Choroid plexus epithelial cell (primary cell): Measurements from ENCODE around the gene REPIN1.

ENCODE experiments used
- DNase-seq: peaks from one replicate; pipeline ENCODE4 v3.0.0-alpha.2; 2010; ENCODE audit warnings: low read depth
- H3K4me3 ChIP-seq: 2 replicates; pipeline ENCODE4 v1.5.1; 2011; ENCODE audit warnings: low read depth, mild to moderate bottlenecking, control low read depth, low read length, moderate library complexity
- TF ChIP-seq, protein P1 (sequence below): conservative IDR thresholded peaks from 2 replicates; pipeline ENCODE4 v1.5.1; 2011; ENCODE audit warnings: low read depth, mild to moderate bottlenecking, control low read depth, inconsistent platforms, low read length, moderate library complexity

The REPIN1 gene

DNA sequence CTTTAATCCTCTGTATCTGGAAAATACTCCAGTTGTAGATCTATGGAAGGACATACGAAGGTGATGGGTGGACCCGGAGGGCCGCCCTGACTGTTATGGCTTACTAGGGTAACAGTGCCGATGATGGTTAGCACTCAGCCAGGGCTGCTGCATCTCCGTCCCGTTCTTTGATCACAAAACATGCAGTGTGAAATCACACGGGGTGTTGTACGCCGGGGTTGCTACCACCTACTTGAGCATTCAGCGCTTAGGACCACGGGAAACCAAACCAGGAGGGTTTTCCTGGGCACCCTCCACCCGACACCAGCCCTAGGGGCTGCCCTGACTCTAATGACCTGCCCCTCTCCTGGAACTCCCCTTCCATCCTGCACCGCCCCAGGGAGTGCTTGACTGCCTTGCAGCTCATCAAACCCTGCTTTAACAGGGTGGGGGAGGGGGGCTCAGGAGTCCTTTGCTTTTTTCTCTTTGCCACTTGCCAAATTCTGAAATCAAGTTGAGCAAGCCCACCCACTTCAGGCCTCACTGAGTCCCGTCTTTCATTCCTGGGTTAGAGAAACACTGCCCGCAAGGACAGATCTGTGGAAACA lies 30.9 kb downstream of the REPIN1 start:
- no peak overlapping the region for H3K4me3 ChIP-seq
- TF ChIP-seq, protein P1, sequence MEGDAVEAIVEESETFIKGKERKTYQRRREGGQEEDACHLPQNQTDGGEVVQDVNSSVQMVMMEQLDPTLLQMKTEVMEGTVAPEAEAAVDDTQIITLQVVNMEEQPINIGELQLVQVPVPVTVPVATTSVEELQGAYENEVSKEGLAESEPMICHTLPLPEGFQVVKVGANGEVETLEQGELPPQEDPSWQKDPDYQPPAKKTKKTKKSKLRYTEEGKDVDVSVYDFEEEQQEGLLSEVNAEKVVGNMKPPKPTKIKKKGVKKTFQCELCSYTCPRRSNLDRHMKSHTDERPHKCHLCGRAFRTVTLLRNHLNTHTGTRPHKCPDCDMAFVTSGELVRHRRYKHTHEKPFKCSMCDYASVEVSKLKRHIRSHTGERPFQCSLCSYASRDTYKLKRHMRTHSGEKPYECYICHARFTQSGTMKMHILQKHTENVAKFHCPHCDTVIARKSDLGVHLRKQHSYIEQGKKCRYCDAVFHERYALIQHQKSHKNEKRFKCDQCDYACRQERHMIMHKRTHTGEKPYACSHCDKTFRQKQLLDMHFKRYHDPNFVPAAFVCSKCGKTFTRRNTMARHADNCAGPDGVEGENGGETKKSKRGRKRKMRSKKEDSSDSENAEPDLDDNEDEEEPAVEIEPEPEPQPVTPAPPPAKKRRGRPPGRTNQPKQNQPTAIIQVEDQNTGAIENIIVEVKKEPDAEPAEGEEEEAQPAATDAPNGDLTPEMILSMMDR: no peak
- no peak for DNase-seq

DNA sequence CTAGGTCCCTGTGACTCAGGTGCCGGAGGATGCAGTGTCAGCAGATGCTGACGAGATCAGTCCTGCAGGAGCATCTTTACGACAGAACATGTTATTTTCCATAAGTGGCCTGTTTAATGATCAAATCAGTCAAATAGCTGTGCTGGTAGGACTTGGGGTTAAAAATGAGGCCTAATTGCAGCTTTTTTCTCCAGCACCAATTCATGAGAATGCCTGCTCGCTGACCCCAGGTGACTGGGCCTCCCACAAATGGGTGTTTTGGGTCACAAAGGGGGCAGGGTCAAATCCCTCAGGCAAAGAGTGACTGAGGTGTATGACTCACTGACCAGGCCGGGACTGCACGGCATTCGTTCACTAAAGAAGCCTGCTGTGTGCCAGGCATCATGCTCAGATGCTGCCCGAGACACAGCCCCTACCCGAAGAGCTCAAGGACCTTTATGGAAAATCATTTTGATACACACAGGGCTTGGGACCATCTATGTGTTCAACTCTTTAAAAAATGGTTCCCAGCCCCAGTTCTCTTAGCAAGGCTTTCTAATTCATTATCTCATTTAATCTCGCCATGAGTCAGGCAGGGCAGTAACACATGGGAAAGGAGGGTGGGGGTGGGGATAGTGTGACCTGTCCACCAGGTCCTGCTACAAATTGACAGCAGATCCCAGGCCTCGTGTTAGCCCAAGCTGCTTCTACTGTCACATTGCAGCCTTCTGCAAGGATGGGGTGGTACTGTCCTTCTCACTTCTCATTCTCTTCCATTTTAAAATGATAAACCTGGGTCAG lies 31.6 kb downstream of the REPIN1 start:
- TF ChIP-seq, protein P1: no peak
- H3K4me3 ChIP-seq: no peak overlapping the region
- no peak for DNase-seq

DNA sequence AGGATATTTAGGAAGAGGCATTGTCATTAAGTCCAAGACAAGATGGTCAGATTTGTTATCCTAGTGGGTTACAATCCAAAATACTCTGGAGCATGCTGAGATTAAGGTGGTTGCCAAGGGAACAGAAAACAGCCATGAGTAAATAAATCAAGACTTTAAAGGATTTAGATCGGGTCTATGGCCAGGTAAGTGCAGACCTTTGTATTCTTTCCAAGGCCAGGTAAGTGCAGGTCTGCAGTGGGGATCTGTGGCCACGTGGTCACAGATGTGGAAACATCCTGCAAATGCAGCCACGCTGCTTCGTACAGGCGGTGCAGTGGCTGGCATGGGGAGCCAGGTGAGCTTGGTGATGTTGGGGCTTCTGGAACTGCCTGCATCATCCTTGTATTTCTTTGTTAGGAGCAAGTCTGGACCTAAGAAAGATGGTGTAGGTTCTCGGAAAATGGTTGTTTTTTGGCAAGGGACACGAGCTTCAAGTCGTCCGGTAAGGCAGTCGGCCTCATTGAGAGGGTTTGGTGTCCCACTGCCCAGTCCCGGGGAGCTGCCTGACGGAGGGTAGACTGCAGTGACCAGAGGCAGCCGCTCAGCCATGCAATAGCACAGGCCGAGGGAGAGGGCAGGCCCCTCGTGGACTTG lies 32.3 kb downstream of the REPIN1 start:
- TF ChIP-seq, protein P1: no peak
- DNase-seq: no peak
- no peak overlapping the region for H3K4me3 ChIP-seq

DNA sequence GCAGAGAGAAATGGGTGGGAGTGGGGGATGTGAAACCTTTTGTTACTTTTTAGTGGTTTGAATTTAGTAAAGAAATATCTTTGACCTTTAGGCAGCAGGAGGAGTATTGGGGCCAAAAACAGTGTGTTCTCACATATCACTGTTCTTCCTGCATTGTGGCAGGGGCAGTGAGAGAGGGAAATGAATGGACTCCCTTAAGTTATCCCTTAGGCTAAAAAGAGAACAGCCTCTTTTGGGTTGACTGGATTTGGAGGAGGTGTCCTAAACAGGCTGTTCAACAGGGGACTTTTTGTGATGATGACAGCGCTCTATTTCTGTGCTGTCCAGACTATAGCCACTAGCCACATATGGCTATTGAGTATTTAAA lies 32.8 kb downstream of the REPIN1 start:
- no peak for DNase-seq
- TF ChIP-seq, protein P1: no peak
- H3K4me3 ChIP-seq: no peak overlapping the region

DNA sequence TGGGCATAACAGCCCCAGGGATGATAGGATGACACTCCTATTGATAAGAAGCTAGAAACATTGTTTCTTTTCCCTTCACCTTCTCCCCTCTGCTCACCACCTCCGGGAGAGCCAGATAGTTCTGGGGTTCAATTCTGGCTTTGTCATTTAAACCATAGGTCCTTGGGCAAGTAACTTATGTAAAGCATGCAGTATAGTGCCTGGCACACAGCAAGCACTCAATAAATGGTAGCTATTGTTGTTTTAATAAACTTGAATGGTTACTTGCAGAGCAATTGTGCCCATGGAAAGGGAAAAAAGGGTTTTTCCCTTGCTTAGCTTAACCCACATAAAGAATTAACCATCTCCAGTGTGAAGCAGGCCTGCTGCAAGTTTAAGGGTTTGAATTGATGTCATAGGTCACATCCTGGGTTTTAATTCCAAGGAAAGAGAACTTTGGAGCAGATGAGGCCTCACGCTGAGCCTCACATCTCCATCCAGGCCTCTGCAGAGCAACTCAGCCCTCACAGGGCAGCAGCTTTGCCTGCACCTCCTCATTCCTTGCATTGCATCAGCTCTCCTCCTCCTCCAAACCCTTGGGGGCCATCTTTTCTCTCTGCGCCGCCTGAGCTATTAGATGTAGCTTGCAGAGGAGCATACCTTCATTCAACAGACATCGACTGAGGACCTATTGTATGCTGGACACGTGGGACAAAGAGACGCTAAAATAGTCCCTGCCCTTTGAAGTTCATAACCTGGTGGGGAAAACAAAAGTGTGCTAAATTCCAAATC lies 33.4 kb downstream of the REPIN1 start:
- no peak overlapping the region for H3K4me3 ChIP-seq
- TF ChIP-seq, protein P1: no peak
- peak; percentile 60 for DNase-seq

DNA sequence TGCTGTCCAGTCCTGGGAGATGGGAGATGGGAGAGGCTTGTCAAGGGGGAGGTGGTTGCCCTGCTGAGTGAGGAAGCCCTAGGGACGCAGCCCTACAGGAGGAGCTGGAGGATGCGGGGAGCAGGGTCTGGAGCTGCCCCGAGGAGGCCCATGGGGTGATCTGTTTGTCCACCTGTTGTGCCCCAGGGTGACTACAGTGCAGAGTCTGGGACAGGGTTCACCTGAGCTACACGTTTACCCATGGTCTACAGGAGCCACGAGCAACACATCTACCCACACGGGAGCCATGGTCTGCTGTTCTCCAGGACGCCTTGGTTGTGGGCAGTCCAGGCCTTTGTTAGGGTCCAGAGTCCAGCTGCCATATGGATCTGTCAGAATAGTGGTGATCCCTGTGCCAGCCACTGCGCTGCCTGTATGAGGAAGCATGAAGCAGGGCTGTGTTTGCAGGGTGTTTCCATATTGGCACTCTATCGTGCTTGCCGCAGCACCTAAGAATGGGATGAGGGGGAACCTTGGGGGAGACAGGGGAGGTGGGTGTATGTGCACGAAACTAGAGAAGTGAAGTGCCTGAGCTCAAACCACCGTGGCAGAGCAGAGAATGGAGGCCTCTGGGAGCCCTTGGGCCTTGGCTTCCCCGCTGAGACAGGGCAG lies 34.2 kb downstream of the REPIN1 start:
- no peak for DNase-seq
- TF ChIP-seq, protein P1: no peak
- H3K4me3 ChIP-seq: no peak overlapping the region
